Left lung (tissue), 10 donors: ENCODE results near the gene INSYN2B. TPM values are rescaled to one million over a fixed set of nuclear protein-coding genes. Genes with fewer than 3 reads are reported as not detected.

Experiments
- ATAC-seq: fragments of 200-7000 bp; cut with Tn5 transposase; one replicate; pipeline ENCODE4 v1.9.1; 2020; ENCODE audit warnings: moderate library complexity
- DNase-seq, 4 donors: peaks; one replicate each; pipeline ENCODE4 v3.0.0-alpha.2; 2013 to 2020
- H3K27ac ChIP-seq, 2 donors: fragments of 200-600 bp; sonication (generic) in 1 of 2; one replicate each; pipeline versions ENCODE4 v1.5.0 to v1.8.0; 2020 to 2021
- H3K27me3 ChIP-seq, 2 donors: fragments of 200-600 bp; sonication (generic) in 1 of 2; one replicate each; pipeline versions ENCODE4 v1.5.0 to v1.8.0; 2020 to 2021
- H3K36me3 ChIP-seq, 2 donors: fragments of 200-600 bp; sonication (generic) in 1 of 2; one replicate each; pipeline versions ENCODE4 v1.5.0 to v1.8.0; 2020 to 2021
- H3K4me1 ChIP-seq, 2 donors: fragments of 200-600 bp; one replicate each; pipeline ENCODE4 v1.8.0; 2021
- H3K4me3 ChIP-seq, 2 donors: fragments of 200-600 bp; sonication (generic) in 1 of 2; one replicate each; pipeline versions ENCODE4 v1.5.0 to v1.8.0; 2020 to 2021; ENCODE audit warnings: mild to moderate bottlenecking in 1 of 2
- H3K9me3 ChIP-seq, 2 donors: fragments of 200-600 bp; sonication (generic) in 1 of 2; one replicate each; pipeline versions ENCODE4 v1.5.0 to v1.8.0; 2020 to 2021
- intact Hi-C, 2 donors: fragments of 100-400 bp; cut with DNase I; formaldehyde crosslinking; loops; one replicate each; pipeline versions ENCODE4 v1.11.2 to v1.14.2; 2022
- polyA plus RNA-seq, 6 donors: library from polyadenylated mRNA; unstranded; fragments of 120-200 nt; gene quantifications; one replicate each; pipeline ENCODE4 v1.2.1, GENCODE V29; 2013; ENCODE audit not compliant: insufficient read length in 6 of 6
- total RNA-seq, 2 donors: library from RNA; stranded (reverse); fragmentation: NEBNext Ultra II Directional; extraction: Animal tissue kit (Norgen Biotek cat#: 25700); gene quantifications; one replicate each; pipeline ENCODE4 v1.2.1, GENCODE V29; 2021
- TF ChIP-seq, protein P1 (sequence below), 2 donors: fragments of 200-600 bp; sonication (generic) in 1 of 2; IDR thresholded peaks; one replicate each; pipeline versions ENCODE4 v1.5.0 to v1.8.0; 2021; ENCODE audit warnings: antibody characterized with exemption in 2 of 2
- donor health status: DM: no; HTN: yes; CAD: no.
- donor health status: DM: no; HTN: no; CAD: no.

INSYN2B gene
- total and polyA plus RNA-seq, 8 donors: 0.10 to 7.0 (median 4.2) TPM

DNA sequence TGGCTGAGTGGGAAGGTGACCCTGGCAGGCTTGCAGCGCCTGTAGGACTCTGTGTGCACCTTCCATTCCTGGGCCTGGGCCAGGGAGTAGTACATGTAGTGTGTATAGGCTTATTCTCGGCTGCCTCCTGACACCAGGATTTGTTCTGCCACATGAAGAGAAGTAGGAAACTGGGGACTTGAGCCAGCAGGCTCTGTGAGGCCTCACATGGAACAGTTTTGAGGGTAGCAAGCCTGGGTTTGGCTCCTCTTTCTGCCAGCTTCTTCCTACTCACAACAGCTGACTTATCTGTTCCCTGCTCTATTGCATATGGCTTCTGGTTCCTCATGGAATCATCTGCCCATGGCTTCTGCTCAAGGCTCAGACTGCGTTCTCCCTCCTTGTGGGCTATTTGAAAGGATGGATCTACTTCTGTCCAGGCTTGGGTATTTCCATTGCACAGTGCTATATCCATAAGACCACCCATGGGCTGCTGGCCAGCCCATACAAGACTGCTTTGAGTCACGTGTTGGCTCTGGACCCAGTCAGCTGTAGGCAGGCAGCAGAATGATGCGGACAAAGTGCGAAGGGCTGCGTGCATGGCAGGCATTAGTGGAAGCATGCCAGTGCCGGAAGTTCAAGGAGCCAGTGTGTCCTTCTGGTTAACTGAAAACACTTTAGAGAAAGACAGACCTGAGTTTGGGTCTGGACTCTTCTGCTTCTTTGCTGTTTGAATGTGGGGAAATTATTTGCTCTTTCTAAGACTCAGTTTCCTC lies 11.0 kb upstream of the INSYN2B start:
- H3K36me3 ChIP-seq: peaks cover 0 to 47% of the 10 kb centered on the region in 2 donors
- intact Hi-C loops: no loop called here
- no peak for DNase-seq

DNA sequence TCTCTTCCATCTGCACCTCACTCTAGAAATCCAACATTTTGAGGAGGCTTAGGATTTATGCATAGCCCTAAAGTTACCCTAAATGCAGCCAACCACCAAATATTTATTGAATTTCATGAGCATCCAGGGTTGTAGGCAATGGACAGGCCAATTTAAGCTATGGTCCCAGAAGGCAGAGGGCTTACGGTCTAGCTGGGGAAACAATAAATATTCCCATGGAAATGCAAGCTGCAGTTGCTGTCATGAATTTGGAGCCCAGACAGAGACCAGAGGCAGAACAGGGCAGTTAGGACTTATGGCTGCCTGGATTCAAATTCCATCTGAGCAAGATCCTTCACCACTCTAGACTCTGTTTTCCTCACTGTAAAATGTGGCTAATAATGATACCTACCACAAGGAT lies 9.1 kb upstream of the INSYN2B start:
- Histone ChIP-seq H3K4me1 (no peaks in the 10 kb centered on the region), H3K4me3 (no peak overlapping the region), H3K27me3 (no peaks in the 10 kb centered on the region), H3K9me3 (no peaks in the 10 kb centered on the region), H3K36me3 (peaks cover 0 to 46% of the 10 kb centered on the region in 2 donors), H3K27ac (no peak overlapping the region)
- DNase-seq (no peak), ATAC-seq (no peak)
- intact Hi-C loops: loop anchor here in 1 of 2 donors (10.0 kb wide), 1 partner anchor 285 kb away; no protein-coding TSS in a partner anchor
- TF ChIP-seq, protein P1, sequence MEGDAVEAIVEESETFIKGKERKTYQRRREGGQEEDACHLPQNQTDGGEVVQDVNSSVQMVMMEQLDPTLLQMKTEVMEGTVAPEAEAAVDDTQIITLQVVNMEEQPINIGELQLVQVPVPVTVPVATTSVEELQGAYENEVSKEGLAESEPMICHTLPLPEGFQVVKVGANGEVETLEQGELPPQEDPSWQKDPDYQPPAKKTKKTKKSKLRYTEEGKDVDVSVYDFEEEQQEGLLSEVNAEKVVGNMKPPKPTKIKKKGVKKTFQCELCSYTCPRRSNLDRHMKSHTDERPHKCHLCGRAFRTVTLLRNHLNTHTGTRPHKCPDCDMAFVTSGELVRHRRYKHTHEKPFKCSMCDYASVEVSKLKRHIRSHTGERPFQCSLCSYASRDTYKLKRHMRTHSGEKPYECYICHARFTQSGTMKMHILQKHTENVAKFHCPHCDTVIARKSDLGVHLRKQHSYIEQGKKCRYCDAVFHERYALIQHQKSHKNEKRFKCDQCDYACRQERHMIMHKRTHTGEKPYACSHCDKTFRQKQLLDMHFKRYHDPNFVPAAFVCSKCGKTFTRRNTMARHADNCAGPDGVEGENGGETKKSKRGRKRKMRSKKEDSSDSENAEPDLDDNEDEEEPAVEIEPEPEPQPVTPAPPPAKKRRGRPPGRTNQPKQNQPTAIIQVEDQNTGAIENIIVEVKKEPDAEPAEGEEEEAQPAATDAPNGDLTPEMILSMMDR (IDR thresholded peaks at IDR 0.05): no peak

More for the DNA sequence above, 11.0 kb upstream of the INSYN2B start:
- Histone ChIP-seq H3K4me1 (no peaks in the 10 kb centered on the region), H3K27me3 (no peaks in the 10 kb centered on the region), H3K27ac (no peak overlapping the region), H3K4me3 (no peak overlapping the region), H3K9me3 (no peaks in the 10 kb centered on the region)
- TF ChIP-seq, protein P1 (IDR thresholded peaks at IDR 0.05): no peak
- no peak for ATAC-seq

DNA sequence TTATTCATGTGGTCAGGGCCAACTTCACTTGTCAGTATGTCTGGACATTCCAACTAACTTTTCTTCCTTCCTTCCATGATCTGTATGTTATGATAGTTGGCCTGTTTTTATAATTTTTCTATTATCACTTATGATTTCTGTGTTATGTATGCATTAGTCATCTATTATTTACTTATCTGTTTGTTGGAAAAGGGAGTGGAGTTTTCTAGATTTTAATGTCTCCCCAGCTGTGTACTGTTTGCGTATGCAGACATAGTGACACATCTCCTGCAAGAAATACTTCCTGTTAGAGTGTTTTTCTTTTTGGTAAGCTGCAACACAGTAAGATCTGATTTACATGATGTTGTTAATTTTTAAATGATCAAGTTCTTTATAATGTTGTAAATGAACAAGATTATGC lies 8.7 kb upstream of the INSYN2B start:
- Histone ChIP-seq H3K36me3 (peaks cover 0 to 50% of the 10 kb centered on the region in 2 donors), H3K4me3 (no peak overlapping the region), H3K27ac (no peak overlapping the region), H3K27me3 (no peaks in the 10 kb centered on the region), H3K4me1 (no peaks in the 10 kb centered on the region), H3K9me3 (no peaks in the 10 kb centered on the region)
- intact Hi-C loops: loop anchor here in 1 of 2 donors (10.0 kb wide), 1 partner anchor 284 kb away; no protein-coding TSS in a partner anchor
- ATAC-seq (no peak), DNase-seq (no peak)
- TF ChIP-seq, protein P1 (IDR thresholded peaks at IDR 0.05): no peak

DNA sequence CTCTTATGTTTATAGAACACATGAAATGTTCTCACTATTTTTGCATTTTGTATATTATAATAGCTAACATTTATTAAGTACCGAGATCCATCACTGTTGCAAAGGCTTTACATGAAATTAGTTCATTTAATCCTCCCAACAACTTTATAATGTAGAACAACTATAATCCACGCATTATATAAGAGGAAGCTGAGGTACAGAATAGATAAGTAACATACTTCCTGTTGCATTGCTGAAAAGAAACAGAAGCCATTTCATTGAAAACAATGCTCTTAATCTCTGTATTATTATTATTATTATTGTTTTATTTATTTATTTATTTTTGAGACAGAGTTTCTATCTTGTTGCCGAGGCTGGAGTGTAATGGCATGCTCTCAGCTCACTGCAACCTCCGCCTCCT lies 7.9 kb upstream of the INSYN2B start:
- TF ChIP-seq, protein P1 (IDR thresholded peaks at IDR 0.05): no peak
- ATAC-seq (no peak), DNase-seq (no peak)
- intact Hi-C loops: loop anchor here in 1 of 2 donors (10.0 kb wide), 1 partner anchor 283 kb away; no protein-coding TSS in a partner anchor
- Histone ChIP-seq H3K36me3 (peaks cover 0 to 58% of the 10 kb centered on the region in 2 donors), H3K9me3 (no peaks in the 10 kb centered on the region), H3K4me3 (no peak overlapping the region), H3K27ac (no peak overlapping the region), H3K4me1 (no peaks in the 10 kb centered on the region), H3K27me3 (no peaks in the 10 kb centered on the region)

DNA sequence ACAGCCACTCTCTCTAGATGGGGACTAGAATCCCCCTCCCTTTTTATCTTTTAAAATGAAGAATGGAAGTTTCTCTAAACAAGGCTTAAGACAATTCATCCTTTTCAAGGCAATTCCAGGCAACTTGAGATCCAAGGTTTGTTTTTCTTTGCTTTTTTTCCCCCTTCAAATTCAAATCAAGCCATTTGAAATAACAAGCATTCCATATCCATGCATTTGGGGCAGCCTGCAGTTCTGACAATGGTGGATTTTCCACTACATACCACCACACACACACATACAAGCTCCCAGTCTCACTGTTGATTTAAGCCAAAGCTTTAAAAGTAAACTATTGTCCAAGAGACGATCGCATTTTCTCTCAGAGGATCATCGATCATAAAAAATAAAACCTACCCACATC lies 424 bp downstream of the INSYN2B start:
- H3K27ac ChIP-seq: no peak overlapping the region
- intact Hi-C loops: loop anchor here in 1 of 2 donors (10.0 kb wide), 1 partner anchor 275 kb away; no protein-coding TSS in a partner anchor
- H3K9me3 ChIP-seq: no peaks in the 10 kb centered on the region
- ATAC-seq (no peak), DNase-seq (peak in 1 of 4 donors; percentile 16)
- H3K4me3 ChIP-seq: peak overlapping the region in 1 of 2 donors; percentile 1
- H3K27me3 ChIP-seq: peaks cover 4 to 11% of the 10 kb centered on the region in 2 donors
- H3K4me1 ChIP-seq: no peaks in the 10 kb centered on the region
- peaks cover 0 to 17% of the 10 kb centered on the region in 2 donors for H3K36me3 ChIP-seq
- TF ChIP-seq, protein P1 (IDR thresholded peaks at IDR 0.05): no peak
